Measurements from ENCODE around the gene LRRC7. TPM values are rescaled to one million over a fixed set of nuclear protein-coding genes. Genes with fewer than 3 reads are reported as not detected.

Gene LRRC7
- total and polyA plus RNA-seq, 2 experiments from 2014 or later: 1.2 TPM; not detected in 1

DNA sequence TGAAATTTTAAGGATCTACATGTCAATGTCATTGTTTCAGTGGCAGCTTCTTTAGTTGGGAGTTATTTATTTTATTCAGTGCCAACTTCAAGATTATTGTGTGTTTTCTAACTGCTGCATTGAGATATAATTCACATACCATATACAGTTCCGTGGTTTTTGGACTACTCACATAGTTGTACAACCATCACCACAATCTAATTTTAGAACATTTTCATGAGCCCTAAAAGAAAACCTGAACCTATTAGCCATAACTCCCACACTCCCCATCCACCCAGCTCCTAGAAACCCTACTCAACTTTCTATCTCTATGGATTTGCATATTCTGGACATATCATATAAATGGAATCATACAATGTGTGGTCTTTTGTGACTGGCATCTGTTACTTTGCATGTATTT is 417.7 kb downstream of the LRRC7 start (continued):
- TF ChIP-seq, protein P1, sequence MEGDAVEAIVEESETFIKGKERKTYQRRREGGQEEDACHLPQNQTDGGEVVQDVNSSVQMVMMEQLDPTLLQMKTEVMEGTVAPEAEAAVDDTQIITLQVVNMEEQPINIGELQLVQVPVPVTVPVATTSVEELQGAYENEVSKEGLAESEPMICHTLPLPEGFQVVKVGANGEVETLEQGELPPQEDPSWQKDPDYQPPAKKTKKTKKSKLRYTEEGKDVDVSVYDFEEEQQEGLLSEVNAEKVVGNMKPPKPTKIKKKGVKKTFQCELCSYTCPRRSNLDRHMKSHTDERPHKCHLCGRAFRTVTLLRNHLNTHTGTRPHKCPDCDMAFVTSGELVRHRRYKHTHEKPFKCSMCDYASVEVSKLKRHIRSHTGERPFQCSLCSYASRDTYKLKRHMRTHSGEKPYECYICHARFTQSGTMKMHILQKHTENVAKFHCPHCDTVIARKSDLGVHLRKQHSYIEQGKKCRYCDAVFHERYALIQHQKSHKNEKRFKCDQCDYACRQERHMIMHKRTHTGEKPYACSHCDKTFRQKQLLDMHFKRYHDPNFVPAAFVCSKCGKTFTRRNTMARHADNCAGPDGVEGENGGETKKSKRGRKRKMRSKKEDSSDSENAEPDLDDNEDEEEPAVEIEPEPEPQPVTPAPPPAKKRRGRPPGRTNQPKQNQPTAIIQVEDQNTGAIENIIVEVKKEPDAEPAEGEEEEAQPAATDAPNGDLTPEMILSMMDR (conservative IDR thresholded peaks at IDR 0.05; ENCODE audit: low read depth in 2 of 2): no peak
- TF ChIP-seq STAT1 (IDR thresholded peaks at IDR 0.05; ENCODE audit: unreplicated experiment): no peak

DNA sequence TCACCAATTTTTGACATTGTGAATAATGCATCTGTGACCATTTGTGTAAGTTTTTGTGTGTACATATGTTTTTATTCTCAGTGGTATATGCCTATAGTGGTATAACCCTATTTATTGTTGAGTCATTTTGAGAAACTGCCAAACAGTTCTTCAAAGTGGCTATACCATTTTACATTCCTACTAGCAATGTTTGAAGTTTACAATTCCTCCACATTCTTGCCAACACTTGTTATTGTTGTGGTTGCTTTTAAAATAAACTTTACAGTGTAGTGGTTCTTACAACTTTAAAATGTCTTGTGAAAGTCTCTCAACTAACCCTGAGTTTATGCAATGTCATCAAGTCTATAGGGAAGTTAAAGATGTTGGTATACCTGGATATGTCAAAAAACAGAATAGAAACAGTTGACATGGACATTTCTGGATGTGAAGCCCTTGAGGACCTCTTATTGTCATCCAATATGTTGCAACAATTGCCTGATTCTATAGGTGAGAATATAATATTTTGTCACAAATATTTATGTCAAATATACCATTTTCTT is 418.2 kb downstream of the LRRC7 start:
- Mint-ChIP-seq H3K27ac (no peak overlapping the region), H3K9me3 (no peaks in the 10 kb centered on the region), H3K4me3 (no peak overlapping the region), H3K4me1 (peaks cover 6% of the 10 kb centered on the region; the same call in 2 of the 3 replicates), H3K27me3 (ENCODE audit: insufficient read depth, low read depth, poor library complexity) (no peaks in the 10 kb centered on the region), H3K36me3 (ENCODE audit: low read depth) (no peaks in the 10 kb centered on the region)
- no peak overlapping the region for H3K4me3 ChIP-seq
- H3K27ac ChIP-seq (ENCODE audit: low read depth): no peak overlapping the region
- DNase-seq (ENCODE audit: low spot score) (no peak), ATAC-seq (no peak)
- no peaks in the 10 kb centered on the region for H3F3A ChIP-seq (replicated peaks; ENCODE audit: low read depth)
- no peaks in the 10 kb centered on the region for H3K36me3 ChIP-seq (ENCODE audit: insufficient read depth)
- H3K79me2 ChIP-seq (replicated peaks; ENCODE audit: insufficient read depth): no peaks in the 10 kb centered on the region
- no peaks in the 10 kb centered on the region for H3K27me3 ChIP-seq (ENCODE audit: insufficient read depth)
- peaks cover 6% of the 10 kb centered on the region; the same call in 1 of the 2 replicates for H3K4me1 ChIP-seq (ENCODE audit: insufficient read depth)
- no peaks in the 10 kb centered on the region for H3K9me2 ChIP-seq (ENCODE audit: insufficient read depth)
- no peaks in the 10 kb centered on the region for H4K20me1 ChIP-seq (replicated peaks; ENCODE audit: insufficient read depth)
- H2AFZ ChIP-seq: no peak overlapping the region
- no peak overlapping the region for H3K4me2 ChIP-seq
- TF ChIP-seq EZH2phosphoT487 (IDR thresholded peaks at IDR 0.05; ENCODE audit: unreplicated experiment) (no peak), CREB1 (CRISPR knock-in tag; IDR thresholded peaks at IDR 0.05; ENCODE audit: low read depth) (no peak), NANOG (IDR thresholded peaks at IDR 0.05; ENCODE audit: borderline replicate concordance) (no peak), EZH2 (IDR thresholded peaks at IDR 0.05; ENCODE audit: low read depth, unreplicated experiment) (no peak), POLR2AphosphoS5 (IDR thresholded peaks at IDR 0.05; ENCODE audit: low read depth) (no peak), ZNF331 (CRISPR knock-in tag; IDR thresholded peaks at IDR 0.05; ENCODE audit: low read depth) (no peak), JUNB (IDR thresholded peaks at IDR 0.05; ENCODE audit: unreplicated experiment) (no peak), ZNF114 (CRISPR knock-in tag; IDR thresholded peaks at IDR 0.05) (no peak), STAT1 (IDR thresholded peaks at IDR 0.05; ENCODE audit: unreplicated experiment) (no peak)
- TF ChIP-seq, protein P2, sequence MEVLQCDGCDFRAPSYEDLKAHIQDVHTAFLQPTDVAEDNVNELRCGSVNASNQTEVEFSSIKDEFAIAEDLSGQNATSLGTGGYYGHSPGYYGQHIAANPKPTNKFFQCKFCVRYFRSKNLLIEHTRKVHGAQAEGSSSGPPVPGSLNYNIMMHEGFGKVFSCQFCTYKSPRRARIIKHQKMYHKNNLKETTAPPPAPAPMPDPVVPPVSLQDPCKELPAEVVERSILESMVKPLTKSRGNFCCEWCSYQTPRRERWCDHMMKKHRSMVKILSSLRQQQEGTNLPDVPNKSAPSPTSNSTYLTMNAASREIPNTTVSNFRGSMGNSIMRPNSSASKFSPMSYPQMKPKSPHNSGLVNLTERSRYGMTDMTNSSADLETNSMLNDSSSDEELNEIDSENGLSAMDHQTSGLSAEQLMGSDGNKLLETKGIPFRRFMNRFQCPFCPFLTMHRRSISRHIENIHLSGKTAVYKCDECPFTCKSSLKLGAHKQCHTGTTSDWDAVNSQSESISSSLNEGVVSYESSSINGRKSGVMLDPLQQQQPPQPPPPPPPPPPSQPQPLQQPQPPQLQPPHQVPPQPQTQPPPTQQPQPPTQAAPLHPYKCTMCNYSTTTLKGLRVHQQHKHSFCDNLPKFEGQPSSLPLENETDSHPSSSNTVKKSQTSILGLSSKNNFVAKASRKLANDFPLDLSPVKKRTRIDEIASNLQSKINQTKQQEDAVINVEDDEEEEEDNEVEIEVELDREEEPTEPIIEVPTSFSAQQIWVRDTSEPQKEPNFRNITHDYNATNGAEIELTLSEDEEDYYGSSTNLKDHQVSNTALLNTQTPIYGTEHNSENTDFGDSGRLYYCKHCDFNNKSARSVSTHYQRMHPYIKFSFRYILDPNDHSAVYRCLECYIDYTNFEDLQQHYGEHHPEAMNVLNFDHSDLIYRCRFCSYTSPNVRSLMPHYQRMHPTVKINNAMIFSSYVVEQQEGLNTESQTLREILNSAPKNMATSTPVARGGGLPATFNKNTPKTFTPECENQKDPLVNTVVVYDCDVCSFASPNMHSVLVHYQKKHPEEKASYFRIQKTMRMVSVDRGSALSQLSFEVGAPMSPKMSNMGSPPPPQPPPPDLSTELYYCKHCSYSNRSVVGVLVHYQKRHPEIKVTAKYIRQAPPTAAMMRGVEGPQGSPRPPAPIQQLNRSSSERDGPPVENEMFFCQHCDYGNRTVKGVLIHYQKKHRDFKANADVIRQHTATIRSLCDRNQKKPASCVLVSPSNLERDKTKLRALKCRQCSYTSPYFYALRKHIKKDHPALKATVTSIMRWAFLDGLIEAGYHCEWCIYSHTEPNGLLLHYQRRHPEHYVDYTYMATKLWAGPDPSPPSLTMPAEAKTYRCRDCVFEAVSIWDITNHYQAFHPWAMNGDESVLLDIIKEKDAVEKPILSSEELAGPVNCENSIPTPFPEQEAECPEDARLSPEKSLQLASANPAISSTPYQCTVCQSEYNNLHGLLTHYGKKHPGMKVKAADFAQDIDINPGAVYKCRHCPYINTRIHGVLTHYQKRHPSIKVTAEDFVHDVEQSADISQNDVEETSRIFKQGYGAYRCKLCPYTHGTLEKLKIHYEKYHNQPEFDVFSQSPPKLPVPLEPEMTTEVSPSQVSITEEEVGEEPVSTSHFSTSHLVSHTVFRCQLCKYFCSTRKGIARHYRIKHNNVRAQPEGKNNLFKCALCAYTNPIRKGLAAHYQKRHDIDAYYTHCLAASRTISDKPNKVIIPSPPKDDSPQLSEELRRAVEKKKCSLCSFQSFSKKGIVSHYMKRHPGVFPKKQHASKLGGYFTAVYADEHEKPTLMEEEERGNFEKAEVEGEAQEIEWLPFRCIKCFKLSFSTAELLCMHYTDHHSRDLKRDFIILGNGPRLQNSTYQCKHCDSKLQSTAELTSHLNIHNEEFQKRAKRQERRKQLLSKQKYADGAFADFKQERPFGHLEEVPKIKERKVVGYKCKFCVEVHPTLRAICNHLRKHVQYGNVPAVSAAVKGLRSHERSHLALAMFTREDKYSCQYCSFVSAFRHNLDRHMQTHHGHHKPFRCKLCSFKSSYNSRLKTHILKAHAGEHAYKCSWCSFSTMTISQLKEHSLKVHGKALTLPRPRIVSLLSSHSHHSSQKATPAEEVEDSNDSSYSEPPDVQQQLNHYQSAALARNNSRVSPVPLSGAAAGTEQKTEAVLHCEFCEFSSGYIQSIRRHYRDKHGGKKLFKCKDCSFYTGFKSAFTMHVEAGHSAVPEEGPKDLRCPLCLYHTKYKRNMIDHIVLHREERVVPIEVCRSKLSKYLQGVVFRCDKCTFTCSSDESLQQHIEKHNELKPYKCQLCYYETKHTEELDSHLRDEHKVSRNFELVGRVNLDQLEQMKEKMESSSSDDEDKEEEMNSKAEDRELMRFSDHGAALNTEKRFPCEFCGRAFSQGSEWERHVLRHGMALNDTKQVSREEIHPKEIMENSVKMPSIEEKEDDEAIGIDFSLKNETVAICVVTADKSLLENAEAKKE (CRISPR knock-in tag; IDR thresholded peaks at IDR 0.05): no peak
- TF ChIP-seq, protein P3, sequence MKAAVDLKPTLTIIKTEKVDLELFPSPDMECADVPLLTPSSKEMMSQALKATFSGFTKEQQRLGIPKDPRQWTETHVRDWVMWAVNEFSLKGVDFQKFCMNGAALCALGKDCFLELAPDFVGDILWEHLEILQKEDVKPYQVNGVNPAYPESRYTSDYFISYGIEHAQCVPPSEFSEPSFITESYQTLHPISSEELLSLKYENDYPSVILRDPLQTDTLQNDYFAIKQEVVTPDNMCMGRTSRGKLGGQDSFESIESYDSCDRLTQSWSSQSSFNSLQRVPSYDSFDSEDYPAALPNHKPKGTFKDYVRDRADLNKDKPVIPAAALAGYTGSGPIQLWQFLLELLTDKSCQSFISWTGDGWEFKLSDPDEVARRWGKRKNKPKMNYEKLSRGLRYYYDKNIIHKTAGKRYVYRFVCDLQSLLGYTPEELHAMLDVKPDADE (IDR thresholded peaks at IDR 0.05): no peak
- TF ChIP-seq, protein P1 (conservative IDR thresholded peaks at IDR 0.05; ENCODE audit: low read depth in 2 of 2): no peak
